CD4-positive, alpha-beta T cell (primary cell): ENCODE results near the gene MSI1. TPM values are rescaled to one million over a fixed set of nuclear protein-coding genes. Genes with fewer than 3 reads are reported as not detected.

Experiments used
- ATAC-seq: fragments of 200-7000 bp; cut with Tn5 transposase; one replicate; pipeline ENCODE4 v1.10.0; 2022; ENCODE audit warnings: mild to moderate bottlenecking; ENCODE audit not compliant: poor library complexity
- CTCF ChIA-PET: fragments of 350-600 bp; sonication (Branson Sonifier 250); formaldehyde crosslinking; loops from one replicate; lab custom pipeline; 2021; ENCODE audit warnings: antibody characterized with exemption, inconsistent platforms; lab: Charles Lee
- POLR2A ChIA-PET: fragments of 350-600 bp; sonication (Branson Sonifier 250); formaldehyde crosslinking; loops from one replicate; lab custom pipeline; 2021; ENCODE audit warnings: antibody characterized with exemption, inconsistent platforms; lab: Charles Lee
- DNase-seq, 14 experiments: peaks; one replicate each; pipeline ENCODE4 v3.0.0-alpha.2; 2013 to 2020; ENCODE audit warnings: mixed read lengths in 2 of 14
- H3K27ac ChIP-seq, 2 donors: one replicate each; pipeline versions ENCODE4 v1.5.1 to v1.7.0; 2013; ENCODE audit warnings: low read length in 2 of 2, low read depth in 1 of 2, mild to moderate bottlenecking in 1 of 2
- H3K27me3 ChIP-seq, 2 experiments: 1 replicate in 1 of 2; 2 replicates in 1 of 2; pipeline versions ENCODE4 v1.6.1 to v1.7.0; 2013; ENCODE audit warnings: low read length in 2 of 2, control low read depth in 1 of 2, mild to moderate bottlenecking in 1 of 2, moderate library complexity in 1 of 2; ENCODE audit not compliant: insufficient read depth in 2 of 2, control insufficient read depth in 1 of 2
- H3K36me3 ChIP-seq: one replicate; pipeline ENCODE4 v1.6.1; 2013; ENCODE audit warnings: low read length, control low read depth; ENCODE audit not compliant: insufficient read depth
- H3K4me1 ChIP-seq: one replicate; pipeline ENCODE4 v1.6.1; 2013; ENCODE audit warnings: low read length, control low read depth; ENCODE audit not compliant: insufficient read depth
- H3K4me3 ChIP-seq: one replicate; pipeline ENCODE4 v1.5.1; 2013; ENCODE audit warnings: mild to moderate bottlenecking, low read length, moderate library complexity
- H3K9me3 ChIP-seq, 2 experiments: 1 replicate in 1 of 2; 2 replicates in 1 of 2; pipeline versions ENCODE4 v1.6.1 to v1.7.0; 2013; ENCODE audit warnings: low read length in 2 of 2, mild to moderate bottlenecking in 2 of 2, control low read depth in 1 of 2, moderate library complexity in 1 of 2; ENCODE audit not compliant: control insufficient read depth in 1 of 2, insufficient read depth in 1 of 2
- H3K27ac Mint-ChIP-seq: one replicate; pipeline ENCODE4 v1.8.0; 2020; ENCODE audit warnings: mixed read lengths
- H3K27me3 Mint-ChIP-seq: one replicate; pipeline ENCODE4 v1.8.0; 2021; ENCODE audit warnings: mixed read lengths
- H3K36me3 Mint-ChIP-seq: one replicate; pipeline ENCODE4 v1.8.0; 2021; ENCODE audit warnings: low read depth, mixed read lengths
- H3K4me1 Mint-ChIP-seq: one replicate; pipeline ENCODE4 v1.8.0; 2021; ENCODE audit warnings: low read depth, mixed read lengths
- H3K4me3 Mint-ChIP-seq: one replicate; pipeline ENCODE4 v1.8.0; 2020; ENCODE audit warnings: mild to moderate bottlenecking, mixed read lengths
- H3K9me3 Mint-ChIP-seq: one replicate; pipeline ENCODE4 v1.8.0; 2020; ENCODE audit warnings: mixed read lengths
- CTCF ChIP-seq: fragments of 200-600 bp; IDR thresholded peaks from one replicate; pipeline ENCODE4 v1.8.0; 2022; ENCODE audit warnings: antibody characterized with exemption, mild to moderate bottlenecking
- intact Hi-C, 2 experiments: fragments of 100-400 bp; cut with DNase I in 1 of 2; cut with micrococcal nuclease in 1 of 2; formaldehyde crosslinking; loops; one replicate each; pipeline versions ENCODE4 v1.15.1 to v1.9.0; 2023 to 2025; cut with DNase I, micrococcal nuclease
- total RNA-seq, 174 experiments: library from RNA in 2 of 174; stranded (reverse) in 2 of 174; gene quantifications; one replicate each; pipeline ENCODE4 v1.2.3 and lab custom pipeline; 2021 to 2026

The MSI1 gene
- total RNA-seq, 2 experiments from 2014 or later, result not detected

DNA sequence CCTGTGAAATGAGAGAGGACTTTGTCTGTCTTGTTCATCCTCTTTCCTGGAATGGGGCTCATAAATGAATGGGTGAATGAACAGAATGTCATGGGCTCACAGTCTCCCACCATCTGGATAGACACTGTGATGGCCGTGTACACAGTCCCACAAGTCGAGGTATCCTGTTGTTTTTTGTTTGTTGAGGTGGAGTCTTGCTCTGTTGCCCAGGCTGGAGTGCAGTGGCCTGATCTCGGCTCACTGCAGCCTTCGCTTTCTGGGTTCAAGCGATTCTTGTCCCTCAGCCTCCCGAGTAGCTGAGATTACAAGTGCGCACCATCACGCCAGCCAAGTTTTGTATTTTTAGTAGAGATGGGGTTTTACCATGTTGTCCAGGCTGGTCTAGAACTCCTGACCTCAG lies 25.3 kb downstream of the MSI1 start:
- Histone ChIP-seq H3K4me3 (no peak overlapping the region), H3K4me1 (no peaks in the 10 kb centered on the region), H3K27ac (no peak overlapping the region), H3K27me3 (peaks cover 0 to 2% of the 10 kb centered on the region in 2 experiments), H3K9me3 (no peaks in the 10 kb centered on the region), H3K36me3 (no peaks in the 10 kb centered on the region)
- POLR2A ChIA-PET, result no interaction called here
- CTCF ChIA-PET, result no interaction called here
- Mint-ChIP-seq H3K36me3 (no peaks in the 10 kb centered on the region), H3K27ac (no peak overlapping the region), H3K4me3 (no peak overlapping the region), H3K27me3 (peaks cover 4% of the 10 kb centered on the region), H3K4me1 (no peaks in the 10 kb centered on the region), H3K9me3 (no peaks in the 10 kb centered on the region)
- ATAC-seq (no peak), DNase-seq (no peak)
- intact Hi-C loops, result no loop called here
- TF ChIP-seq CTCF, result no peak

DNA sequence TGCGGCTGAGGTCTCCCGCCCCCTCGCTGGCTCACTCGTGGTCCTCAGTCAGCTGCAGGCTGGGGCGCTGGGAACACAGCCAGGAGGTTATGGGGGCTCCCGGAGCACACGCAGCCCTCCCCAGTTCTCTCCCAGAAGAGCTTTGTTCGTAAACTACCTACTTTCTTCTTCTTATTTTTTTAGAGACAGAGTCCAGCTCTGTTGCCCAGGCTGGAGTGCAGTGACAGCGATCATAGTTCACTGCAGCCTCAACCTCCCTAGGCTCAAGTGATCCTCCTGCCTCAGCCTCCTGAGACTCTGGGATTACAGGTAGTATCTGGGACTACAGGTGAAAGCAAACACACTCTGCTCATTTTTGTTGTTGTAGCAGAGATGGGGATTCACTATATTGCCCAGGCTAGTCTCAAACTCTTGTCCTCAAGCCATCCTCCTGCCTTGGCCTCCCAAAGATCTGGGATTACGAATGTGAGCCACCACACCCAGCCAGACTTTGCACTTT lies 25.9 kb downstream of the MSI1 start:
- H3K9me3 Mint-ChIP-seq, result peaks cover under 1% of the 10 kb centered on the region
- DNase-seq (no peak), ATAC-seq (no peak)
- no peak overlapping the region for H3K4me3 Mint-ChIP-seq
- ChIA-PET CTCF (no interaction called here), POLR2A (no interaction called here)
- no peaks in the 10 kb centered on the region for H3K9me3 ChIP-seq
- no peaks in the 10 kb centered on the region for H3K4me1 Mint-ChIP-seq
- H3K36me3 ChIP-seq, result no peaks in the 10 kb centered on the region
- H3K27ac Mint-ChIP-seq, result no peak overlapping the region
- H3K4me1 ChIP-seq, result no peaks in the 10 kb centered on the region
- intact Hi-C loops, result no loop called here
- no peak for TF ChIP-seq CTCF
- H3K36me3 Mint-ChIP-seq, result no peaks in the 10 kb centered on the region
- H3K27ac ChIP-seq, result no peak overlapping the region
- peaks cover 4% of the 10 kb centered on the region for H3K27me3 Mint-ChIP-seq
- no peaks in the 10 kb centered on the region for H3K27me3 ChIP-seq
- no peak overlapping the region for H3K4me3 ChIP-seq

DNA sequence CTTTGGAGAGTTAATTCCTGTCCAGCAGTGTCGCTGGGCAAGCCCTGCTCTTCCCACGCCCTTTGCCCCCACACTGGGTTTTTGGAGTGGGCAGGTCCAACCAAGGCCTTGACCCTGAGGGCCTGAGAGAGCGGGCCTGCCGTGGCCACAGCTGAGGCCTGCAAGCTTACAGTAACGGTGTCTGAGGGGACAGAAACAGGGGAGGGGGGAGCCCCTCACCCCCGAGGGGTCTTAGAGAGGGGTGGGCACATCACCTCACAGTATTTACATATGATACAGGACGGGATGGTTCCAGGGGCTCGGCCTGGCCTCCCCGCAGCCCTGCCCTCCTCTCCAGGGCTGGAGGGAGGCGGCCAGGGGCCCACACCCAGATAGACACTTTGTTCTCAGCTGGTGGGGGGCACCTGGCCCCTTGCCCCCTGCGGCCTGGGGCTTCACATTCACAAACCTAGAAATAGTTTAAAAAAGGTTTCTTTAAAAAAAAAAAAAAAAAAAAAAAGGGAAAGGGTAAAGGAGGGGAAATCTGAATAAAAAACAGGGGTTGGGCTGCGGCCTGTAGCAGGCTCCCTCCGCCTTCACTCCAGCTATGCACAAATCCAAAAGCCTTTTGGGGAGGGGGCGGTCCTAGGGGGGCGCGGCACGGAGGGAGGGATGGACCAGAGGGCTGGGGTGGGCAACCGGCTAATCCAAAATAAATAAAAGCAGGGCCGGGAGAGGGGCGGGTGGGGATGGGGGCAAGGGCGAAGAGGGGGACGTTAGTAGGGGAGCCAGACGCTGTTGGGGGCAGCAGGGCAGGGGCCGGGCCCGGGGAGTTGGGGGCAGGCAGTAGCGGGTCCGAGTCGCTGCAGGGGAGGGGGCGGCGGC lies 26.6 kb downstream of the MSI1 start:
- CTCF ChIA-PET, result no interaction called here
- H3K4me1 ChIP-seq, result no peaks in the 10 kb centered on the region
- POLR2A ChIA-PET, result no interaction called here
- no peak overlapping the region for H3K27ac ChIP-seq
- peaks cover 7% of the 10 kb centered on the region for H3K9me3 Mint-ChIP-seq
- H3K36me3 Mint-ChIP-seq, result no peaks in the 10 kb centered on the region
- no peaks in the 10 kb centered on the region for H3K27me3 ChIP-seq
- intact Hi-C loops, result no loop called here
- no peak overlapping the region for H3K27ac Mint-ChIP-seq
- no peak overlapping the region for H3K4me3 ChIP-seq
- no peaks in the 10 kb centered on the region for H3K4me1 Mint-ChIP-seq
- no peaks in the 10 kb centered on the region for H3K36me3 ChIP-seq
- H3K27me3 Mint-ChIP-seq, result peaks cover 4% of the 10 kb centered on the region
- H3K4me3 Mint-ChIP-seq, result no peak overlapping the region
- TF ChIP-seq CTCF, result no peak
- DNase-seq (no peak), ATAC-seq (no peak)
- peaks cover 5 to 6% of the 10 kb centered on the region in 2 experiments for H3K9me3 ChIP-seq
